ENCODE measurements around the gene COL25A1.

DNA sequence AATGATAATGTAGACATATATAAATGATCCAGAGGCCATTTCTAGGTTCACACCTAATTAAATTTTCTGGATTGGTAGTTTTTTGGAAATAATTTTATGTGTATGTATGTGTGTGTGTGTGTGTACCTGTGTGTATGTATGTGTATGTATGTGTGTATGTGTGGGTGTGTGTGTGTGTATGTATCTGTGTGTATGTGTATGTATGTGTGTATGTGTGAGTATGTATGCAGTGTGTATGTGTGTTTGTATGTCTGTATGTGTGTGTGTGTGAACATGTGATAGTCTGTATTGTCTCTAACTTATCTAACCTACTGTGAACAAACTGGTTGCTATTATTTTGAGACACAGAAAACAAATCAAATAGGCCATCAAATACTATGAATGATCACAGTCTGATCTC is 152.6 kb downstream of the COL25A1 start:
- TF ChIP-seq, protein P1, sequence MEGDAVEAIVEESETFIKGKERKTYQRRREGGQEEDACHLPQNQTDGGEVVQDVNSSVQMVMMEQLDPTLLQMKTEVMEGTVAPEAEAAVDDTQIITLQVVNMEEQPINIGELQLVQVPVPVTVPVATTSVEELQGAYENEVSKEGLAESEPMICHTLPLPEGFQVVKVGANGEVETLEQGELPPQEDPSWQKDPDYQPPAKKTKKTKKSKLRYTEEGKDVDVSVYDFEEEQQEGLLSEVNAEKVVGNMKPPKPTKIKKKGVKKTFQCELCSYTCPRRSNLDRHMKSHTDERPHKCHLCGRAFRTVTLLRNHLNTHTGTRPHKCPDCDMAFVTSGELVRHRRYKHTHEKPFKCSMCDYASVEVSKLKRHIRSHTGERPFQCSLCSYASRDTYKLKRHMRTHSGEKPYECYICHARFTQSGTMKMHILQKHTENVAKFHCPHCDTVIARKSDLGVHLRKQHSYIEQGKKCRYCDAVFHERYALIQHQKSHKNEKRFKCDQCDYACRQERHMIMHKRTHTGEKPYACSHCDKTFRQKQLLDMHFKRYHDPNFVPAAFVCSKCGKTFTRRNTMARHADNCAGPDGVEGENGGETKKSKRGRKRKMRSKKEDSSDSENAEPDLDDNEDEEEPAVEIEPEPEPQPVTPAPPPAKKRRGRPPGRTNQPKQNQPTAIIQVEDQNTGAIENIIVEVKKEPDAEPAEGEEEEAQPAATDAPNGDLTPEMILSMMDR (IDR thresholded peaks at IDR 0.05) = no peak
- no peak for TF ChIP-seq POLR2A (IDR thresholded peaks at IDR 0.05)
